Embryonic facial prominence (tissue), 1 donor: ENCODE measurements around the gene MCRIP2.

Experiments used
- DNase-seq: peaks from one replicate; pipeline ENCODE4 v3.0.0-alpha.2; 2016; ENCODE audit errors: extremely low spot score

MCRIP2 gene

GRCh38 chr16:695355-696089, 53.9 kb downstream of the MCRIP2 start:
- DNase-seq: no peak
